HG02885 (cell line): Measurements from ENCODE around the gene PPP2R3B.
A peak's percentile ranks its signal among the peaks of the same experiment; 100 is the strongest.
"Not testable (repeated sequence)": the region's sequence is repeated elsewhere in the genome, so short reads cannot be mapped to it uniquely, and the experiment has no call there.

Experiments used
- ATAC-seq: cut with Tn5 transposase; IDR thresholded peaks from one replicate; pipeline ENCODE4 v1.9.1; 2021; ENCODE audit warnings: mild to moderate bottlenecking; ENCODE audit not compliant: unreplicated experiment, poor library complexity

PPP2R3B gene

GRCh38 chrX:329291-329910, 57.3 kb downstream of the PPP2R3B start:
- ATAC-seq: no peak

- ATAC-seq: no peak
These were observed 59.0 kb downstream of the PPP2R3B start for GRCh38 chrX:327660-328126.

GRCh38 chrX:324664-325063, 62.0 kb downstream of the PPP2R3B start:
- ATAC-seq: not testable (repeated sequence)

- no peak for ATAC-seq
These were observed 62.7 kb downstream of the PPP2R3B start for GRCh38 chrX:323721-324628.

GRCh38 chrX:320126-320783, 66.5 kb downstream of the PPP2R3B start:
- no peak for ATAC-seq

- ATAC-seq: no peak
These were observed 67.1 kb downstream of the PPP2R3B start for GRCh38 chrX:319579-320125.

- ATAC-seq: peak; percentile 83
These were observed 67.7 kb downstream of the PPP2R3B start, which contains the start of gene GTPBP6 for GRCh38 chrX:318739-319578. GTPBP6 (minus strand) TSS chrX:318796; CDS start chrX:318787, 9 bp downstream.

GRCh38 chrX:318068-318738, 68.5 kb downstream of the PPP2R3B start:
- peak; percentile 63 for ATAC-seq

- ATAC-seq: no peak
These were observed 69.2 kb downstream of the PPP2R3B start for GRCh38 chrX:317424-318067.

GRCh38 chrX:316351-317325, 70.1 kb downstream of the PPP2R3B start:
- no peak for ATAC-seq

- no peak for ATAC-seq
These were observed 71.7 kb downstream of the PPP2R3B start for GRCh38 chrX:314781-315595.

- ATAC-seq: no peak
These were observed 72.7 kb downstream of the PPP2R3B start for GRCh38 chrX:314049-314448.

GRCh38 chrX:313546-313945, 73.2 kb downstream of the PPP2R3B start:
- ATAC-seq: no peak

- ATAC-seq: no peak
These were observed 73.9 kb downstream of the PPP2R3B start for GRCh38 chrX:312621-313331.

- ATAC-seq: no peak
These were observed 75.3 kb downstream of the PPP2R3B start for GRCh38 chrX:311156-312129.
